Fibroblast of peridontal ligament (primary cell): Measurements from ENCODE around the gene SNAP25.

Experiments used
- DNase-seq: peaks from one replicate; pipeline ENCODE4 v3.0.0-alpha.2; 2010; ENCODE audit errors: extremely low read depth

Gene SNAP25

DNA sequence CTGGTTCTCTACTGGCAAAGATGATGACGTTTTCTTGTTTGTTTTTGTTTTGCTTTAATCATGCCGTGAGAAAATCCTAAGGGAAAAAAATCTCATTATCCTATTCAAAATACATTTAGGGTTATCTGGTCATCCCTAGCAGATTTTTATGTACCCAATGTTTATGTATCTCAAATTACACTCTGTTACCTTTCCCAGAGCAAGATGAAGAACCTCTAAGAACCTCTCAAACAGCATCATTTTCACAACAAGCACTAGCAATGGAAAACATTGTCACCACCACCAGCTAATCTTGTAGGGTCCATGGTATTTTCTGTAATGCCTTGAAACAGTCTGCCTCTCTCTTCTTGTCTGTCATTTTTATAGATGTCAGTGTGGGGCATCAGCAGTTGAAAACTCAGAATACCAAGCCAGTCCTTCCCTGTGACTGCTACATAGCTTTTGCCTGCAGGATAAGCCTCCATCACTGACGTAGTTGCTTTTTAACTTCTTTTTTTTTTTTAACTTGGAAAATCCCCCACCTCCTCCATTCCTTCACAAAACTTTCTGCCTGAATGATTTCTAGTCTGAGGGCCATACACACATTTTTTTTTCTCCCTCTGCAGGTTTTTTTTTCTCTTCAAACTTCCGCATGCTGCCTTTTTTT, 2.4 kb upstream of the SNAP25 start:
- peak; percentile 62 for DNase-seq

DNA sequence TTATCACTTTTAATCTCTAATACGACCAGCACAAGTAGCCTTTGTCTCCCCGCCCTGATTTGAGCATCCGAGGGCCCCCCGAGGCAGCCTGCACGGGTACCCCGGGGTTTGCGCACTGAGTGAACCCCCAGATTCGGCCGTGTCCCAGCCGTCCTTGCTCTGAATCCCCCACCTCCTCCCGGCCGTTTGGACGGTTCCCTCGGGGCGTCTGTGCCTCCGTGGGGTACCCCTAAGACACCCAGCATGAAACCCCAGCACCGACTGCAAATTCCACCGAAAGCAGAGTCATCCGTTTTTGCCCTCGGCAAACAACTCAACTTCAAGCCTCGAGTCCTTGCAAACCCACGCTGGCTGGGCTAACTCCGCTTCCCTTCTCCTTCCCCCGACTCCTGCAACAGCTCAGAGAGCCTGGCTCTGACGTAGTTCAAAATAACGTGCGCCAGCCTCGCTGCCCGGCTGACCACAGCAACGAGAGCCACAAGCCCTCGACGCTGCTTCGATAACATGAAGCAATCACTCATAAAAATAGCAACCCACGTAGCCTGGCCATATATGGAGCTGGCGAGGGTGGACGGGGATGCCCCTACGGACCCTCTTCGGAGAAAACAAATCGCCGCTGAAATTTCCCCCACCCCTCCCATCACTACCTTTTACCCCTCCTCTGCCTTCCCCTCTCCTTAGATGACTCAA, 764 bp upstream of the SNAP25 start:
- DNase-seq: peak; percentile 98

DNA sequence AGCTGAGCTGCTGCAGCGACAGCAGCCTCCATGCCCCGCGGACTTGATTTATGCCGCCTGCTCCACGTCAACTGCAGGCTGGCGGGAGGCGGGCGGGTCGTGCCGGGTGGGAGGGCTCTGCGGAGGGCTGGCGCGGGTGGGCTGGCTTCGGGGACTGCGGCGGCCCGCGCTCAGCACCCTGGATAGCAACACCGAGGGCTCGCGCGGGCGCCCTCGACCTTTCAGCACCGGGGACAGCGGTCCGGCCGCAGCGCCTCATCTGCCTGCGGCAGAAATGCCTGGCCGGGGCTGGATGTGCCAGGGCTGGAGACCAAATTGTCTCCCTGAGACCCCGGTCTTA, 792 bp downstream of the SNAP25 start:
- DNase-seq: peak; percentile 60

DNA sequence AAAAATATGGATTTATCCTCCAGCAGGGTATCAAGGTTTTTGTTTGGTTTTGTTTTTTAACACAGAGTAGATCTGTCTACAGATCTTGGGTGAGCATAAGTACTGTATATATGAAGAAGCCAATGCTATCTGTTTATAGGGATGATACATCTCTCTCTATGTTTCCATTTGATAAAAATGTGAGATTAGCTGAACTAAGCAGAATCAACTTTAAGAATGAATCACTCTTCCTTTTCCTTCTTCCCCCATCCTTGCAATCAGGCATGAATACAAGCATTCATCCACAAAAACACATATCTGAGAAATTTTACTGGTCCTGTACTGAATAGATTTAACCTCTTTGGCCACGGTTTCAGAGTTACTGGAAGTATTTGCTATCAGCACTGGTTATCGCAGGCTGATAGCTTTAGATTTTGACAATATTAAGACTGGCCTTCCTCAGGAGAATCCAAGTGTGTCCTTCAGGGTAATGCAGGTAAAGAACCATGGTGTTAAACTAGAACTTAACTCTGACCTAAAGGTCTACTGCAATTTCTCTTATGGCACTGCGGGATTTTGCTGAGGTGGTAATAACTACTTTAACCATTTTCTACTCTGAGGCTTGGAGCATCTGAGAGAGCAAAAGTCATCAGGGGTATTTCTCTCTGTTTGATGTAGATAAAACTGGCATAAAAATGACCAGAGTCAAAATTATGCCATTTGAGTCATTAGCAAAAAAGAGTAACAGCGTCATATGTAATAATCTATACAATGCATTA, 1.5 kb downstream of the SNAP25 start:
- no peak for DNase-seq

DNA sequence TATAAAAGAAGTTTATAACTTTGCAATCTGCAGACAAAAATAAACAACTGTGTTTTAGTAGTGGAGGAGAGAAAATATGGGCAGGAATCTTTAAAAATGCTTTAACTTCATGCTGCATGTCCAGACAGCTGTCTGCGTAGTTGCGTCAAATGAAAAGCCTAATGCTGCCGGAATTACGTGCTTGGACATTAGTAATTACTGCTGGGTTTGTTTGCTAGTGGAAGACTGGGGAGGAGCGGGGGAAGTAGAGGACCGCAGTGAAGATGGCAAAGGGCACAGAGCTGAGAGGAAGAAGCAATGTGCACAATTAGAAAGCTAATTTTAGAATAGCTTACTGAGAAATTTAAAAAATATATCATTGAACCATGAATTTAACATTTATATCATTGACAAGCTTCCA, 2.4 kb downstream of the SNAP25 start:
- no peak for DNase-seq

DNA sequence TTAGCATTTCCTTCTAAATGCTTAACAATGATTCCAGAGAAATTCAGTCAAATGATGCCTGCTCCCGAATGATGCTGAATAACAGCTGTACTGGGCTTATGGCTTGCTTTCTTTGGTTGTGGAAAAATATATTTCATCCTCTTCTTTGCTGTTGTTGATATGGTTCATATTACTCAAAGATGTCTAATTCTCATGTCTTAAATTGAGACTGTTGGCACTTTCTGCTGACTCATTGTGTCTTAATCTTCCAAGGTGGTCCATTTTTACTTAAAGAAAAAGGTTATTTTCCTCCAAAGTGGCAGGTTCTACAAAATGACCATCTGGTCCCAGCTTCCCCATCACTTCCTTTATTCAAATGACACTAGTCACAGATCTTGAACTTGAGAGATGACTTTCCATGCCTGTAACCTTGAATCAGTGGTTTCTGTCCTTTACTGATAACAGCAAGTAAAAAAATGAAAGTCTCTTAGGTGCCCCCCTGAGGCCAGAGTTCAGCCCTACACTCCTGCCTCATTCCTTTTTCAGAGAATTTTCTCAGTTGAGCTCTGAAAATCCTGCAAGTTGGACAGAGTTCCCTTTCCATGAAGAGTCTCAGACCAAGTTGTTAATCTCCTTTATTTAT, 6.9 kb downstream of the SNAP25 start:
- DNase-seq: peak; percentile 40

DNA sequence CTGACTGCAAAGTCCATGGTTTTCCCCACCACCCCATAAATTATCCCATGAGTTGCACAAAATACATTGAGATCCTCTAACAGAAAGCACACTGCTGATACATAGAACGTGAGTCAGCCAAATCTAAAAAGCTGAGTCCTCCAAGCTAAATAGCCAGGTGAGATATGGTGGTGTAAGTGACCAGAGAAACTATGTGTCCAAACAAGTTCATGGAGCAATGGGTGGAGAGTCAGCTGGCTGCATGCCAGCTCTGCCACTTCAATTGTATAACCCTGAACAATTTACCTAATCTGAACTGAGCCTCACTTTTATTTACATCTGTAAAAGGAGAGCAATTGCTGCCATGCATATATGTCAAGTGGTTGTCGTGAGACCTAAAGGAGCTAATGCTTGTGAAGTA, 9.7 kb downstream of the SNAP25 start:
- no peak for DNase-seq

DNA sequence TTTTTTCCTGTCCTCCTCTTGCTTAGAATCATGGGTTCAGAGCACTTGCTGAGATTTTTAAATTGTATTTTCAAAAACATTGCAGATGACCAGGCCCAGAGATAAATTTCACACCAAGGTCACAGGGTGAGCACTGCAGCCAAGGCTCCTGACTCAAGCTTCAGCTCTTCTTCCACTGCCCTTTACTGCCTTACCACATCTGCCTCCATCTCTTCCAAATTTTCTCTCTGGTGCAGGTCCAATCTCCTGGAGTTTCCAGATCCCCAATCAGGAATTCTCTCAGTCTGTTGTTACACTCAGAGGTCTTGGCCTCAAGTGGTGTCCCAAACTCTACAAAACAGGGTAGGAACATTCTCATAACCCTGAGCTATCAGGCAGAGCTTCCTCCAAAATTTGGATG, 12.7 kb downstream of the SNAP25 start:
- no peak for DNase-seq

DNA sequence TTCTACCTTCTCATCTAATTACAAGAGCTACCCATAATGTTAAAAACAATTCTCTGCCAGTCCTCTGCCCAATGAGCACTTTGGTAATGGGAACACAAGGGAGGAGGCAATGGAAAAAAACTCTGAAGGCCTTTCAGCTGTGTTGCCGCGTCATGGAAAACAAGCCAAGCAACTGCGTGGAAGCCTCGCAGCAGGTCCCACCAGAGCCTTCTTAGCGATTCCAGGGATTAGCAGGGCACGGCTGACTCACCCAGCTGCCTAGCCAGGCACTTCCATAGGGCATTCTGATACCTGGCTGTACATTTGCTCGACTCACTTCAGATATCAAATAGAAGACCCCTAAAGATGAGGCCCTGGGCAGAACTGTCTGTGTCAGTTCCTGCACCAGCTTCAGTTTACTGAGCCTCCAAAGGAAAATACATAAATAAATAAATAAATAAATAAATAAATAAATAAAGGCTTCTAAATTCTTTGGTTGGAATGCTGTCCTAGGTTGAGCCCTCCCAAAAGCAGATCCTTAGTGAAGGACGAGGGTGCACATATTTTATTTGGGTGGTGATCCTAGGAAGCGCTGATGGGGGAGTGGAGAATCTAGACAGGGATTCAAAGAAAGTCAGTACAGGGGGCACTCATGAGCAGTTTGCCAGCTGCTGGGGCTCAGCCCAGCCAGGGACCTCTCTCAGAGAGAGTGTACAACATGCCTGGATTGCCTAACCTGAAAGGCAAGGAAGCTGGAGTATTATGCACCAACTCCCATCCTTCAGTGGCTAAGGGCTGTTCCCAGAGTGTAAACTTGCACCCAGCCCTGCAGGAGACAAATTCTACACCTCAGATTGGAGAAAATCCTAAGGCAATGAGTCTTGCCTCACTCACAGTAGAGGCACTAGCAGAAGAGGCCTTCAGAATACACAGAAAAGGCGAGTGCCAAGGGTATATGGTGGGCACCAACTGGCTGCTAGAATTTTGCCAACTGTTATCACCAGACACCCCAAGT, 18.2 kb downstream of the SNAP25 start:
- DNase-seq: no peak

DNA sequence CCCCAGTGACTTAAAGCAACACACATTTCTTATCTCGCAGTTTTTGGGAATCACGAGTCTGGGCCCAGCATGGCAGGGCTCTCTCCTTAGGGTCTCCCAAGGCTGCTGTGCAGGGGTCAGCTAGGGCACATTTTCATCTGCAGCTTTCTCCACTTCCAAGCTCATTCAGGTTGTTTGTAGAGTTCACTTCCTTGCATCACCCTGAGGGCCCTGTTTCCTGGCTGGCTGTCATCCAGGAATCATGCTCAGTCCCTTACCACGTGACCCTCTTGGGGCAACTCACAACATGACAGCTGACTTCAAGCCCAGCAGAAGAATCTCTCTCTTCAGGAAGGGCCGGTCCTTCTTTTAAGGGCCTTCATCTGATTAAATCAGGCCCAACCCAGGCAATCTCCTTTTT, 21.3 kb downstream of the SNAP25 start:
- DNase-seq: peak; percentile 13

DNA sequence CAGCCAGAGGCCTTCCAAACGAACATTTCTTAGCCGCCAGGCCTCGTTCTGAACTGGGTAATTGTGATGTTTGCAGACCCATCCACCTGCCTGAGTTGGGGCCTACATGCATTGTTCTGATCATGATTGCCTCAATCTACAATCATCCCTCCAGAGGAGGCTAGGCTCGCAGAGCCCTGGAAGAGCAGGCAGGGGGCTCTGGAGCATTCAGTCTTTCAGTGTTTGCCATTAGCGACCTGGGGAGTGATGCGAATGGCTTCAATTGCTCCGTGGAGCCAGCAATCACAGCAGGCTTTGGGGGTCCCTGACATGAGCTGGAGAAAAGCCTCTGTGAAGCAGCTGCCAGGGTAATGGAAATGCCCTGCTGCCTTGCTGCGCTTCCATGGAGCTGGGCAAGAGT, 22.0 kb downstream of the SNAP25 start:
- DNase-seq: no peak

DNA sequence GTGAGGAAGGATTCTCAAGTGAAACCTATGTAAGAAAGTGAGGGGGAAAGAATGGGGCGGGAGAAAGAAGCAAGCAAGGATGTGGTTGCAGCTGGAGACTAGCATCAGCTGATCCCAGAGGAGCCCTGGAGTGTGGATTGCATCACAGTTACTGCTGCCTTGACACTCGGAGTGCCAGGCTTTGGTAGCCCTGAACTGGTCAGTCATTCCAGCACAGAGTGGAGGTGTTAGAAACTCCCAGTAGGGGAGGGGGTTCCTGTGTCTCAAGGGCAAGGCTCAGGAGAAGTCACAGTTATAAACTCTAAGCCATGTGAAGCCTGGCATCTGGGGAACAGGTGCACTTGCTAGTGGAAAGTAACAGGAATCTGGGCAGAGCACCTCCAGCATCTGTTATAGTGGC, 23.5 kb downstream of the SNAP25 start:
- DNase-seq: peak; percentile 51

DNA sequence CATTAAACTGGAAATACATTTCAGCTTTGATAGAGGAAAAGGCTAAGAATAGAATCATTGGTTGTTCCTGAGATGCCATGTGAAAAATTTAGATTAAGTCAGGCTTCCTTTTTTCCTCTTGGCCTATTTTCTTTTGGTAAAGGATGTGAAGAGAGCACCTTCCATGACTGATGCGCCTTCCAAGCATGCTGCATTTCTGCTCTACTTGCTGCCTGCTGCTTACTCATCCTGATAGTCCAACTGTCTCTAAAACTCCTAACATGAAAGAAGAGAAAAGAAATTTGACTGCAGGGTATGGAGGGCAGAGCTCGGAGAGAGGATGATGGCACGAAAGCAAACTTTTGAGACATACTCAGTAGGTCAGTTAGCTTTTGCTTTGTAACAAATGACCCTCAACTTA, 28.8 kb downstream of the SNAP25 start:
- DNase-seq: peak; percentile 4

DNA sequence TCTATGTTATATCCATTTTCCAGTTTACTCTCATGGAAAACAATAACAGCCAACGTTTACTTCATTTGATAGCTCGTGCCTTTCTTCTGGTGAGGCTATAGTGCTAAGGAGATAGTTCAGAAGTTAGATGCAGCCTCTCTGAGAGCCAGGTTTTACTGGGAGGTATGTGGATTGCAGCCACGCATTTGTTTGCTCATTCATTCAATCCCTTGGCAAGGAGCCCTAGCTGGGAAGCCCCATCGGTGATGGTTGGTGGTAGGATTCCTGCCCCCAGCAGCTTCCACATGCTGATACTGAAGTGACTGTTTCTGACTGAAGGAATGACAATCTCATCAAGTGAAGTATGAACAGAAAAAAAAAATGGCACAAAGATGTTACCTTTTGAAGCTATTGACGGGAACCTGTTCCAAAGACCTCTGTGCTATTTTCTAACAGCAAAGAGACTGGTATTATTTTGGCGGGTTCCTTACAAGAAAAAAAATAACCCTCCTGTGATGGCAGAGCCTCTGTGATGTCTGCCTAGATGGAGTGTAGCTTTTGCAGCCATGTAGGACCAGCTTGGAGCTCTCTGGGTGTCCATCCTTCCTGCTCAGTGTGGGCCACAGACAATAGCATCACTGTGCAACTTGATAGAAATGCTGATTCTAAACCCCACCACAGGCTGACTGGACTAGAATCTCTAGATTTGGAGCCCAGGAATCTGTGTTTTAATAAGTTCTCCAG, 30.6 kb downstream of the SNAP25 start:
- DNase-seq: peak; percentile 18

DNA sequence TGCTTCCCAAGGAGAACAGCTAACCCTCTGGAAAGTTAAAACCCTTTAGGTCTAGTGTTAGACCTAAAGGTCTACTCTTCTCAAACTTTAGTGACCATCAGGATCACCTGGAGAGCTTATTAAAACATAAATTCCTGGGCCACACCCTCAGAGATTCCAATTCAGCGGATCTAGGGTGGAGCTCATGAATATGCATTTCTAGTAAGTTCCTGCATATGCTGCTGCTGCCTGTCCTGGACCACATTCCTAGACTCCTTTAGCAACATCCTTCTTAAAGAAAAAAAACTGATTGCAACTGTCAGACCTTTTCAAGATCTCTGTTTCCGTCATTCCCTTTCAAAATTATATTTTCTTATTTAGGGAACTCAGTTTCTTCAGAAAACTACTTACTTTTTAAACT, 31.2 kb downstream of the SNAP25 start:
- no peak for DNase-seq

DNA sequence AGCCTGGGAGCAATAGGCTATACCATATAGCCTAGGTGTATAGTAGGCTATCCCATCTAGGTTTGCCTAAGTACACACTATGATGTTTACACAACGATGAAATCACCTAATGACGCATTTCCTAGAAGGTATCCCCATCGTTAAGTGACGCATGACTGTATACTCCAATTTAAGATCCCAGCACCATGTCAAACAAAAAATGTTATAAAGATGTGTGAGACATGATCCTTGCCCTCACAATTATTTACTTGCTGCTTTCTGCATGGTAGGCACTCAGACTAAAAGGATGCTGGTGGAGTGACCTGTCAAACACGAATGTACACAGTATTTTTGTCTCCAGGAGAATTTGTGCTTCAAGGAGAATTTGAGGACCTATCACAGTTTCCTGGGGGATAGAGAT, 32.3 kb downstream of the SNAP25 start:
- DNase-seq: no peak

DNA sequence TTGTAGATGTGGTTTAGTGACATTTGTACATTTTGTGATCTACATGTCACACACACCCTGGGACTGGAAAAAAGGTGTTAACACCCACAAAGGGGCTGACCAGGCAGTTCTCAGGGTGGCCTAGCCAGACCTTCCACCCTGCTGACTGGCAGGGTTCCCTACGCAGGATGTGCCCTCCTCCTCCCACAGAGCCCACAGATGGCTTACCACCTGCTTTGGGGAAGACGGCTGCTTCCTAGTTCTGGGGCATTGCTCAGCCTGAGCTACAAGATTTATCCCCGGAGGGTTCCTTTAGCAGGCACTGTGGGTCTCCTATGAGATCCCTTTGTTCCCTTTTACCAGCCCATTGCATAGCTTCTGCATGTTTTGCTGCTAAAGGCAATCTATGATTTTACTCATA, 35.1 kb downstream of the SNAP25 start:
- DNase-seq: no peak

DNA sequence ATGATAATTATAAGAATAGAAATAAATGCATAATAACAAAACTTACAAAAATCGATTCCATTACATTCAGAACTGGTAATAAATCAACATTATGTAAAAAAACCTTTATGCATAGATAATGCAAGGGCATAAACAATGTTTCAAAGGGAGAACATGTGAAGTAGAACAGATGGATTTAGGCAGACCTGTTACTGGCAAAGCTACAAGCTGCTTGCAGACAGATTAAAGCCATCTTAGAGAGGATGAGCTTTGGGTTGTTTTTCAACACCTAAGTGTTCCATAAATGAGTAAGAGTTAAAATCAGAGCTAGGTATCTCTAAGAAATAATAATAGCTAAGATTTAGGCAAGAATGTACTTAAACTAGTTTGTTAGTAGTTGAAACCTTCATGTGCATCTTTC, 37.2 kb downstream of the SNAP25 start:
- no peak for DNase-seq

DNA sequence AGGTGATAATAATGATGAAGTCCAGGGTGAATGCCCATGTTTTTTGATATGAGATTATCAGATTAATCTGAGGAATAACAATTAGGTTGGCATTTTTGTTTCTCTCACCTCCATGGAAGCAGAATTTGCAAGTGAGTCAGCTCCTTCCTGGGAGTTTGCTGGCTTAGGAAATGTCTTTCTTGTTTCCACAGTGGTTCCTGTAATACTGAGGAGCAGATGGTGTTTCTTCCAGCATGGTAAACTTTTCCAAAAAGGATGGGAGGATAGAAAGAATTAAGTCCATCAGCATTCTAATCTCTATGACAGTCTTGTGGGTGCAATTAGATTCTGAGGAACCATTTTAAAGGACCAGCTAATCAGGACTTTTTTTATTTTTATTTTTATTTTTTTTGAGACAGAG, 40.5 kb downstream of the SNAP25 start:
- no peak for DNase-seq

DNA sequence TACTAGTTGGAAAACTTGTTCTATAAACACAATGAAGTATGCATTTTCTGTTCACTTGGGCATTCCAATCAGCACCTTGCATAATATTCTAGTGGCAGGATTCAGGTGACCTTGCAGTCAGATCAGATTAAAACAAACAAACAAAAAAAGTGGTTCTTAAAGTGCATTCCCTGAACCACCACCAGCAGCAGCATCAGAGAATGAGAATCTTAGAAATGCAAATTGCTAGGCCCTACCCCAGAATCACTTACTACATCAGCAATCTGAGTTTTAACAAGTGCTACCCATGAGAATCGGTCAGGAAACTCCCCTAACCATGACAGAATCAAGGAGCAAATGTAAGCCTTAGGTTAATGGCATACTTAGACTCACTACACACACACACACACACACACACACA, 41.7 kb downstream of the SNAP25 start:
- peak; percentile 29 for DNase-seq

DNA sequence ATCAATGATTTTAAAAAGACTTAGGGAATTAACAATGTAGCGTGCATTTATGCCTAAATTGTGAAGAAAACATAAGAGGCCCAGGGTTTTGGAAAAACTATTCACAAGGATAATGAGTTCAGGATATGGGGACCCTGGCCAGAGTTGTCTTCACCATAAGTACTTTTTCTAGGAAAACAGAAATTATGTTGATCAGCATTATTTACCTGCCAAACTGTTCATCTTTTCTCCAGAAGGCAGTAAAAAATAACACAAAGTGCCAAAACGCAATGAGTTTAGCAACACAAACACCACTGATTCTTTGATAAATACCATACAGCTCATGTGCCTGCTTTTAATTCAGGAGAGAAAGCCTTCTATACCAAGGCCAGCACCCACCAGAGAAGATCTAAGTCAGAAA, 43.1 kb downstream of the SNAP25 start:
- DNase-seq: no peak
